Neural cell (in vitro differentiated cells): ENCODE data around the gene NHEJ1. TPM values are rescaled to one million over a fixed set of nuclear protein-coding genes. Genes with fewer than 3 reads are reported as not detected.

Experiments used
- H2AFZ ChIP-seq: fragments of 200-600, 300-800 bp; sonication (generic), shearing (Covaris generic); 2 replicates; pipeline ENCODE4 v1.6.0; 2014; ENCODE audit warnings: low read depth, mild to moderate bottlenecking, antibody characterized with exemption, low read length, moderate library complexity
- H3F3A ChIP-seq: fragments of 200-600 bp; shearing (Covaris generic); 2 replicates; pipeline ENCODE4 v1.6.1; 2016; ENCODE audit warnings: mild to moderate bottlenecking, moderate library complexity, mixed read lengths, antibody characterized with exemption, low read length; ENCODE audit not compliant: insufficient read depth, poor library complexity, severe bottlenecking
- H3K27ac ChIP-seq: fragments of 200-600, 300-800 bp; sonication (generic), shearing (Covaris generic); 2 replicates; pipeline ENCODE4 v1.5.1; 2014; ENCODE audit warnings: mild to moderate bottlenecking, low read length, moderate library complexity
- H3K27me3 ChIP-seq: fragments of 300-800, 200-600 bp; sonication (generic), shearing (Covaris generic); 2 replicates; pipeline ENCODE4 v1.6.0; 2014; ENCODE audit warnings: mild to moderate bottlenecking, low read depth, low read length, moderate library complexity; ENCODE audit not compliant: insufficient read depth
- H3K36me3 ChIP-seq: fragments of 300-800, 200-600 bp; sonication (generic), shearing (Covaris generic); 2 replicates; pipeline ENCODE4 v1.5.1; 2014; ENCODE audit warnings: mild to moderate bottlenecking, antibody characterized with exemption, low read length, moderate library complexity; ENCODE audit not compliant: insufficient read depth
- H3K4me2 ChIP-seq: fragments of 300-800, 200-600 bp; sonication (generic), shearing (Covaris generic); 2 replicates; pipeline ENCODE4 v1.6.0; 2014; ENCODE audit warnings: mild to moderate bottlenecking, low read length
- H3K4me3 ChIP-seq: fragments of 300-800, 200-600 bp; sonication (generic), shearing (Covaris generic); 2 replicates; pipeline ENCODE4 v1.5.1; 2014; ENCODE audit warnings: mild to moderate bottlenecking, low read length, moderate library complexity
- H3K79me2 ChIP-seq: fragments of 200-600 bp; shearing (Covaris generic); replicated peaks from 2 replicates; pipeline ENCODE4 v1.6.0; 2014; ENCODE audit warnings: mild to moderate bottlenecking, low read length, moderate library complexity; ENCODE audit not compliant: insufficient read depth
- H3K9ac ChIP-seq: fragments of 300-800, 200-600 bp; sonication (generic), shearing (Covaris generic); 2 replicates; pipeline ENCODE4 v1.6.1; 2016; ENCODE audit warnings: mild to moderate bottlenecking, low read length, mixed read lengths
- H3K9me2 ChIP-seq: fragments of 200-600 bp; shearing (Covaris generic); 2 replicates; pipeline ENCODE4 v1.6.1; 2016; ENCODE audit warnings: mild to moderate bottlenecking, low read length, mixed read lengths; ENCODE audit not compliant: insufficient read depth
- H3K9me3 ChIP-seq: fragments of 200-600, 300-800 bp; sonication (generic), shearing (Covaris generic); 2 replicates; pipeline ENCODE4 v1.6.1; 2016; ENCODE audit warnings: mild to moderate bottlenecking, mixed run types, low read length, moderate library complexity, mixed read lengths
- H4K20me1 ChIP-seq: fragments of 200-600 bp; shearing (Covaris generic); 2 replicates; pipeline ENCODE4 v1.6.1; 2016; ENCODE audit warnings: mild to moderate bottlenecking, mixed run types; ENCODE audit not compliant: insufficient read depth
- CTCF ChIP-seq: fragments of 450-650 bp; IDR thresholded peaks from 2 replicates; pipeline ENCODE4 v1.5.1; 2014; ENCODE audit warnings: antibody characterized with exemption, mild to moderate bottlenecking, moderate library complexity; ENCODE audit not compliant: poor library complexity, severe bottlenecking
- EP300 ChIP-seq: fragments of 450-650 bp; conservative IDR thresholded peaks from 2 replicates; pipeline ENCODE4 v1.6.1; 2014; ENCODE audit warnings: antibody characterized with exemption, mild to moderate bottlenecking, moderate library complexity; ENCODE audit not compliant: poor library complexity, severe bottlenecking
- EZH2 ChIP-seq: fragments of 200-600, 300-800 bp; shearing (Covaris generic), sonication (generic); IDR thresholded peaks from 2 replicates; pipeline ENCODE4 v1.6.1; 2014; ENCODE audit warnings: antibody characterized with exemption, low read length, borderline replicate concordance, mild to moderate bottlenecking; ENCODE audit not compliant: insufficient read depth, poor library complexity, severe bottlenecking
- MXI1 ChIP-seq: fragments of 450-650 bp; conservative IDR thresholded peaks from 2 replicates; pipeline ENCODE4 v1.6.1; 2014; ENCODE audit warnings: antibody characterized with exemption, mild to moderate bottlenecking; ENCODE audit not compliant: poor library complexity, severe bottlenecking
- POLR2AphosphoS5 ChIP-seq: IDR thresholded peaks from 2 replicates; pipeline ENCODE4 v1.6.1; 2012
- RAD21 ChIP-seq: fragments of 450-650 bp; conservative IDR thresholded peaks from 2 replicates; pipeline ENCODE4 v1.6.1; 2014; ENCODE audit warnings: antibody characterized with exemption, mild to moderate bottlenecking, moderate library complexity
- REST ChIP-seq: IDR thresholded peaks from 2 replicates; pipeline ENCODE4 v1.6.1; 2012; ENCODE audit warnings: borderline replicate concordance
- SMC3 ChIP-seq: fragments of 450-650 bp; conservative IDR thresholded peaks from 2 replicates; pipeline ENCODE4 v1.6.1; 2014; ENCODE audit warnings: antibody characterized with exemption, mild to moderate bottlenecking, moderate library complexity; ENCODE audit not compliant: poor library complexity
- TAF1 ChIP-seq: IDR thresholded peaks from 2 replicates; pipeline ENCODE4 v1.6.1; 2012; ENCODE audit warnings: low read depth
- polyA plus RNA-seq: library from polyadenylated mRNA; depleted of rRNA; stranded (reverse); fragments of >200 nt; gene quantifications from 2 replicates; pipeline ENCODE4 v1.2.3, GENCODE V29; 2014

Gene NHEJ1
- polyA plus RNA-seq, 1 donor from 2014 or later, result 12.7 TPM

DNA sequence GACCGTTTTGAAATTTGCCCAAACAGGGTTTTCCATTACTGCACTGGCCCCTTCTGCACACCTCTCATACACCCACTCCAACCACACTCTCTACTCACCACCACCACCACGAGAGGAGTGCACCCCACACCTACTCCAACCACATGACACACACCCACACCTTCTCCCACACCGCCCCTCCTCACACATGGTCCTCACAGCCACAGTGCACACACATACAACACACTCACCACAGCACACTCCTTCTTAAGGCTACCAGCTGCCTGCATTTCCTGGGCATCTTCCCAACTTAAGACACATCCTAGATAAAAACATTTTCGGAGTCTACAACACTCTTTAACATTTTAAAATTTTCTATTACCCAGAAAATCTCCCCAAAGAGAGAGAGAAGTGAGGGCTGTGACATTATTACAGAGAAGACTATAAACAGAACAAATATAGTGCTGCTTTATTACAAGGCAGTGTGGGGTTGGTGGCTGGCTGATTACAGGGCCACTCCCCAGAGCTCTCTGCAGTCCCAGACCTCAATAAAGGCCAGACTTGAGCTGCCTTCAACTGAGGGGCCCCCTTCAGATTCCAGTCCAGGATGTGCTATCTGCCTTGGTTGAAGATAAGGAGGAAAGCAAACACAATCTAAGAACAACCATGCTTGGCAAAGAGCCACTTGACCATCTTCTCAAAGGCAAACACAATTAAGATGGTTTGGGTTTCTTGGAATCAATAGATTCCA is 36.1 kb downstream of the NHEJ1 start:
- no peaks in the 10 kb centered on the region for H3K9me3 ChIP-seq
- no peaks in the 10 kb centered on the region for H3F3A ChIP-seq
- H3K4me3 ChIP-seq, result no peak overlapping the region
- H3K27ac ChIP-seq, result no peak overlapping the region
- no peaks in the 10 kb centered on the region for H3K79me2 ChIP-seq
- H2AFZ ChIP-seq, result no peak overlapping the region
- H3K9me2 ChIP-seq, result no peaks in the 10 kb centered on the region
- no peaks in the 10 kb centered on the region for H3K36me3 ChIP-seq
- H3K9ac ChIP-seq, result no peak overlapping the region
- H4K20me1 ChIP-seq, result no peaks in the 10 kb centered on the region
- no peaks in the 10 kb centered on the region for H3K27me3 ChIP-seq
- TF ChIP-seq RAD21 (no peak), EP300 (no peak), REST (no peak), CTCF (no peak), POLR2AphosphoS5 (no peak), TAF1 (no peak), SMC3 (no peak), EZH2 (no peak), MXI1 (no peak)
- H3K4me2 ChIP-seq, result no peak overlapping the region

GRCh38 chr2:219123356-219124135 is 37.1 kb downstream of the NHEJ1 start:
- H3K4me3 ChIP-seq, result no peak overlapping the region
- no peaks in the 10 kb centered on the region for H4K20me1 ChIP-seq
- no peak overlapping the region for H3K27ac ChIP-seq
- no peak overlapping the region for H3K4me2 ChIP-seq
- TF ChIP-seq EZH2 (no peak), TAF1 (no peak), SMC3 (no peak), RAD21 (no peak), CTCF (no peak), EP300 (no peak), POLR2AphosphoS5 (no peak), MXI1 (no peak), REST (no peak)
- H3K9ac ChIP-seq, result no peak overlapping the region
- H3K79me2 ChIP-seq, result no peaks in the 10 kb centered on the region
- H3K9me3 ChIP-seq, result no peaks in the 10 kb centered on the region
- no peaks in the 10 kb centered on the region for H3K9me2 ChIP-seq
- H3K36me3 ChIP-seq, result no peaks in the 10 kb centered on the region
- no peaks in the 10 kb centered on the region for H3K27me3 ChIP-seq
- no peak overlapping the region for H2AFZ ChIP-seq
- no peaks in the 10 kb centered on the region for H3F3A ChIP-seq
